ENCODE data around the gene QSER1.

DNA sequence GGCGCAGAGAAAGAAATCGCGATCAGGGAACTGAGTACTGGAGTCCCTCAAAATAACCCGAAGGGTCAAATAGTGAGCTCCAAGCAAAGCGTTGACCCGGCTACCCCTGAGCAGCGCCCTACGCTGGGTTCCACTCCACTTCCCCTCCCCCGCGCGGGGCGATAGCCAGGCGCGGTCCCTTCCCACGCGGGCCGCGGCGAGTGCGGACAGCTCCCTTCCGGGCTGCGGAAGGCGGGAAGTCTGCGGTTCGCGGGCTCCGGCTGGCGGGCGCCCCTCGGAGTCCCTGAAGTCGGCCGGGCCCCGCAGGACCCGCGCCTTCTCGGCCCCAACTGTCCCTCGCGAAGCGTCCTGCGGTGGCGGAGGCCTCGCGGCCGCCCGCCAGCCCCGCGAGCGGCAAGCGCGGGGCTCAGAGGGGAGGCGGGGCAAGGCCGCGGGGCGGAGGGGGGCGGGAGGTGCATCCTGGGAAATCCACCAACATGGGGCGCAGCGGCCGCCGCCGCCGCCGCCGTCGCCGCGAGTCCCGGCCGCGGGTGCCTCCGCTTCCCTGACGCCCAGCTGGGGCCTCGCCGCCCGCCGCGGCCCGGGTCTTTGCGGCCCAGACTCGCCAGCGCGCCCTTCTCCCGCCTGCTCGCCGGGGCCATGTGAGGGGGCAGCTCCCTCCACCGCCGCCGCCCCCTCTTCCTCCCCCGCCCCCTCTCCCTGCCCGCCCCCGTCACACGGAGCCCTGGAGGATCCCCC is at the start of gene QSER1:
- TF ChIP-seq, protein P1, sequence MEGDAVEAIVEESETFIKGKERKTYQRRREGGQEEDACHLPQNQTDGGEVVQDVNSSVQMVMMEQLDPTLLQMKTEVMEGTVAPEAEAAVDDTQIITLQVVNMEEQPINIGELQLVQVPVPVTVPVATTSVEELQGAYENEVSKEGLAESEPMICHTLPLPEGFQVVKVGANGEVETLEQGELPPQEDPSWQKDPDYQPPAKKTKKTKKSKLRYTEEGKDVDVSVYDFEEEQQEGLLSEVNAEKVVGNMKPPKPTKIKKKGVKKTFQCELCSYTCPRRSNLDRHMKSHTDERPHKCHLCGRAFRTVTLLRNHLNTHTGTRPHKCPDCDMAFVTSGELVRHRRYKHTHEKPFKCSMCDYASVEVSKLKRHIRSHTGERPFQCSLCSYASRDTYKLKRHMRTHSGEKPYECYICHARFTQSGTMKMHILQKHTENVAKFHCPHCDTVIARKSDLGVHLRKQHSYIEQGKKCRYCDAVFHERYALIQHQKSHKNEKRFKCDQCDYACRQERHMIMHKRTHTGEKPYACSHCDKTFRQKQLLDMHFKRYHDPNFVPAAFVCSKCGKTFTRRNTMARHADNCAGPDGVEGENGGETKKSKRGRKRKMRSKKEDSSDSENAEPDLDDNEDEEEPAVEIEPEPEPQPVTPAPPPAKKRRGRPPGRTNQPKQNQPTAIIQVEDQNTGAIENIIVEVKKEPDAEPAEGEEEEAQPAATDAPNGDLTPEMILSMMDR (IDR thresholded peaks at IDR 0.05) = no peak
- peak; percentile 73 to 81 (median 73) for TF ChIP-seq POLR2A (IDR thresholded peaks at IDR 0.05)

All from body of pancreas (tissue), 4 donors.